HG03342 (cell line): ENCODE measurements around the gene CD226.
A peak's percentile ranks its signal among the peaks of the same experiment; 100 is the strongest.
"Not testable (repeated sequence)": the region's sequence is repeated elsewhere in the genome, so short reads cannot be mapped to it uniquely, and the experiment has no call there.

Source experiments
- ATAC-seq: cut with Tn5 transposase; IDR thresholded peaks from one replicate; pipeline ENCODE4 v1.9.1; 2021; ENCODE audit warnings: mild to moderate bottlenecking, moderate library complexity; ENCODE audit not compliant: unreplicated experiment

The CD226 gene

GRCh38 chr18:69956665-69957620 lies 9.3 kb upstream of the CD226 start:
- no peak for ATAC-seq

DNA sequence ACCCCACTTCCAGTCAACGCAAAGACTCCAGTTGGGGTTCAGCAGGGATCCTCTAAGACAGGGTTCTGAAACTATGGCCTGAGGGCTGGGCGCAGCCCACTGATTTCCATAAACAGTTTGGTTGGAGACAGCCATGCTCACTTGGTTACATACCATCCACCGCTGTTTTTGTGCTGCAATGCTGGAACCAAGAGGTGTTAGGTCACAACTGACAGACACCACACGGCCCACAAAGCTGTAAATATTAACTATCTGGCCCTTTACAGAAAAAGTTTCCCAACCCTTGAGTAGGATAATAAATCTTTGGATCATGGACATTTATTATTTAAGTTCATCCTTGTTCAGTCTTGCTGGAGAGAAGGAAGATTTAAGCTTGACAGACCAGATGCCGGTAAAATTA lies 8.4 kb upstream of the CD226 start:
- ATAC-seq: peak; percentile 34

GRCh38 chr18:69954719-69955480 lies 7.2 kb upstream of the CD226 start:
- ATAC-seq: peak; percentile 29

GRCh38 chr18:69953191-69953590 lies 5.5 kb upstream of the CD226 start:
- no peak for ATAC-seq

GRCh38 chr18:69951182-69951581 lies 3.5 kb upstream of the CD226 start:
- ATAC-seq: no peak

DNA sequence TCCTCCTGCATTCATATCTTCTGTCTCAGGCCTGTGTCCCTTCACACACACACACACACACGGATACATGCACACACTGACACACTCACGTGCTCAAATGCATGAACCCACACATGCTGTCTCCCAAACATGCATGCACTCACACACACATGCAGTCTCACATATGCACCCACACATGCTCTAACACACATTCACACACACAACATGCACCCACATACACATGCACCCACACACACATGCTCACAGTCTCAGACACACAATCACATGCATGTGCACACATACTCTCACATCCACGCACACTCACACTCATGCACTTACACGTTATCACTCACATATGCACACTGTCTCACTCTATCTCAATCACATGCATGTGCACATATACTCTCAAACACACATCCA lies 1.9 kb upstream of the CD226 start:
- no peak for ATAC-seq

- peak; percentile 81 for ATAC-seq
Measured at GRCh38 chr18:69948919-69949537, 1.4 kb upstream of the CD226 start.

DNA sequence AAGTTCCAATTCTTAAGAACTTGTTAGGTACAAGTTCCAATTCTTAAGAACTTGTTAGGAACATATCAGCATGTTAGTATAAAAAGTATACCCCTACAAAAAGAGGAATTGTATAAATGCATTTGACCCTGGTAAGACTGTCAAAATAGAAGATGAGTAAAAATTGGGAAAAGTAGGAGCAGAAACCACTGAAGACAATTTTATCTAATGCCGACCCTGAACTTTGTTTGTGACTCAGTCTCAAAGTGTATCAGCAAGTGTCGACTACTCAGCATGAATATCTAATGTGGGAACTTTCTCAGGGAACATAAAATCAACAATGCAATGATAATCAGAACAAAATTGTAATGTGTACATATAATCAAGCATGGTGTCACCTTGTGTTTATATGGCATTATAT lies 583 bp upstream of the CD226 start:
- ATAC-seq: no peak

- ATAC-seq: no peak
Measured at GRCh38 chr18:69946608-69947155, 991 bp downstream of the CD226 start.

DNA sequence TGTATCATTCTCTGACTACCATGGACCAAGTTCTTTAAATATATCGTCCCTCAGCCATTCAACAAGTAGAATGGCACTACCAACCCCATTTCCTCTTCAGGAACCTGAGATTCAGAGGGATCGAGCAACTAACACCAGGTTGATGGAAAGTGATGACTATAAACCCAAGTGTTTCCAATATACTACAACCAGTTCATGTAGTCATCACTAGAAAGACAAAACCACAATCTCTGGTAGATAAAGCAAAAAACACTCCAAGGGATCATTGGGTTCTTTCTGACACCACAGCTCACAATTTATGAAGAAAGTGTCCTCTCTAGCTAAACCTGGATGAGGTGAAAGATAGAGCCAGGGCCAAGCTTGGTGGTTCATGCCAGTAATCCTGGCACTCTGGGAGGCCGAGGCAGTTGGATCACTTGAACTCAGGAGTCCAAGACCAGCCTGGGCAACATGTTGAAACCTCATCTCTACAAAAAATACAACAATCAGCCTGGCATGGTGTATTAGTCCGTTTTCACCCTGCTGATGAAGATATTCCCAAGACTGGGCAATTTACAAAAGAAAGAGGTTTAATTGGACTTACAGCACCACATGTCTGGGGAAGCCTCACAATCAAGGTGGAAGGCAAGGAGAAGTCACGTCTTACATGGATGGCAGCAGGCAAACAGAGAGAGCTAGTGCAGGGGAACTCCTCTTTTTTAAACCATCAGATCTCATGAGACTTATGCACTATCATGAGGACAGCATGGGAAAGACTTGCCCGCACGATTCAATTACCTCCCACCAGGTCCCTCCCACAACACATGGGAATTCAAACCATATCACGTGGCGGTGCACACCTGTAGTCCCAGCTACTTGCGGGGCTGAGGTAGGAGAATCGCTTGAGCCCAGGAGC lies 2.2 kb downstream of the CD226 start:
- no peak for ATAC-seq

GRCh38 chr18:69944436-69944835 lies 3.2 kb downstream of the CD226 start:
- ATAC-seq: no peak

DNA sequence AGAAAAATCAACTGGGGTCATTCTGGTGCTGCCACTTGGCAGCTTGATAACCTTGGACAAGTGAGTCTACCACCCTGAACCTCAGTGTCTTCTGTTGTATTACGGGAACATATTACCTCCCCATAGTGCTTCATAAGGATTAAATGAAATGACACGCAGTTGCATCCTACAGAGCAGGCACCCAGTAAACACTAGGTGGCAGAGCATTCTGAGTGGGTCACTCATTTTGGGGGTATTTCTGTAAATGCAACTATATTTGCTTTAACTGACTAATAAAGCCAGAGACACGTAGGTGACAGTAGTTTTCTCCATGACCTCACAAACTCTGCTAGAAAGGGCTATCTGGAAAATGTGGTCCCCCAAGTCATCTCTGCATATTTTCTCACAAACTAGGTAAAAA lies 4.7 kb downstream of the CD226 start:
- no peak for ATAC-seq

DNA sequence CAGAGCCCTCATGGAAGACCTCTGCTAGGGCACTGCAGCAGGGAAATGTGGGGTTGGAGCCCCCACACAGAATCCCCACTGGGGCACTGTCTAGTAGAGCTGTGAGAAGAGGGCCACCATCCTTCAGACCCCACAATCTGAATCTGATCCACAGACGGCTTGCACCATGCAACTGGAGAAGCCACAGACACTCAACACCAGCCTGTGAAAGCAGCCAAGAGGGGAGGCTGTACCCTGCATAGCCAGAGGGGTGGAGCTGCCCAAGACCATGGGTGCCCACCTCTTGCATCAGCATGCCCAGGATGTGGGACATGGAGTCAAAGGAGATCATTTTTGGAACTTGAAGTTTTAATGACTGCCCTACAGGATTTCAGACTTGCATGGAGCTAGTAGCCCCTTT lies 6.5 kb downstream of the CD226 start:
- ATAC-seq: no peak

DNA sequence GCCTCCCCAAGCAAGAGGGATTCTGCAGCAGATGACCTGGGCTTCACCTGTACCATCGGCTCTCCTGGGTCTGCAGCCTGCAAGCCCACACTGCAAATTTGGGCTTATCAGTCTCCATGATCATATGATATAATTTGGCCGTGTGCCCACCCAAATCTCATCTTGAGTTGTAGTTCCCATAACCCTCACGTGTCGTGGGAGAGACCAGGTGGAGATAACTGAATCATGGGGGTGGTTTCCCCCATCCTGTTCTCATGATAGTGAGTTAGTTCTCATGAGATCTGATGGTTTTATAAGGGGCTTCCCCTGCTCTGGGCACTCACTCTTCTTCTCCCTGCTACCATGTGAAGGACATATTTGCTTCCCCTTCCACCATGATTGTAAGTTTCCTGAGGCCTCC lies 7.9 kb downstream of the CD226 start:
- ATAC-seq: not testable (repeated sequence)

GRCh38 chr18:69936191-69936558 lies 11.5 kb downstream of the CD226 start:
- ATAC-seq: peak; percentile 32

DNA sequence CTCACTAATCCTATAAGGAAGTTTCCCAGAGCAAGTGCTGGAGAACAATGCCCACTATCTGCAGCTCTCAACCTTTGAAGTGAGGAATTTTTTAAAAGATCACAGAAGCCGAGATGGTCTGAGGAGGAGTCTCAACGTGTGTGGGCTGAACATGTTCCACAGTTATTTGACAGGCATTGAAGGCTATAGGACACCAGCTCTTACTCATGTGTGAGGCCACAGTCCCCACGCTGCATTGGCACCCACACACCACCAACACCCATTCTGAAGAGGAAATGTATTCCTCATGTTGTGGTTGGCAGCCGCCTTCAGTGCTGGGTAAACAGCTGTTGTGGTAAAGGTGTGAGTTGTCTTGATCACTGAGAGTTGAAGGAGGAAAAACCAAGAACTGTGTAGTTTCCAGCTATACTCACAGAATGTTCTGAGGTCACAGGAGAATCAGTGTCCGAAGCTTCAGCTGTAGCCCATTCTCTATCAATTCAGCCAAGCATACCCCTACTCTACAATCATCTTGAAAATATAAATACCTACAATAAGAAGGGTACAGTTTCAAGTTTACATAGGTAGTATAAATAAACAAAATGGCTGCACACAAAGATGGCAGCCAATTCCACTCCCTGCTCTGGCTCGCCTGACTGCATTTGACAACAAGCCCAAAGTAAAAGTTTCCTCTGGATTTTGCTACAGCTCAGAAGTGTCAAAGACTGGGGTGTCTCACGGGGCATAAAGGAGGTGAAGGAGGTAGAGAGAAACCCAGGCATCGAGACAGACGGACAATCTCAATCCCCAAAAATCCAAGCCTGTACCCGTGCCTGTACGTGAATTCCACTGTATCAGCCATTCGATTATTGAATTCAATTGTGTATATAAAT lies 12.1 kb downstream of the CD226 start:
- ATAC-seq: peak; percentile 90

GRCh38 chr18:69934601-69935265 lies 12.9 kb downstream of the CD226 start:
- ATAC-seq: no peak

- no peak for ATAC-seq
Measured at GRCh38 chr18:69929041-69929774, 18.5 kb downstream of the CD226 start.
